CD14-positive monocyte (primary cell): ENCODE measurements around the gene PPP2R2D. TPM values are rescaled to one million over a fixed set of nuclear protein-coding genes. Genes with fewer than 3 reads are reported as not detected.
A peak's percentile ranks its signal among the peaks of the same experiment; 100 is the strongest.
"Not testable (repeated sequence)": the region's sequence is repeated elsewhere in the genome, so short reads cannot be mapped to it uniquely, and the experiment has no call there.

ENCODE experiments used
- DNase-seq, 3 donors: peaks; one replicate each; pipeline ENCODE4 v3.0.0-alpha.2; 2011 to 2022
- H2AFZ ChIP-seq: 2 replicates; pipeline ENCODE4 v1.6.0; 2012; ENCODE audit warnings: mild to moderate bottlenecking, low read depth, low read length, inconsistent platforms; ENCODE audit not compliant: insufficient read depth, poor library complexity, severe bottlenecking
- H3K27ac ChIP-seq, 2 donors: 1 replicate in 1 of 2; 2 replicates in 1 of 2; pipeline ENCODE4 v1.5.1; 2012 to 2013; ENCODE audit warnings: low read length in 2 of 2, control low read depth in 1 of 2, inconsistent platforms in 1 of 2, low read depth in 1 of 2, mild to moderate bottlenecking in 1 of 2
- H3K27me3 ChIP-seq, 2 donors: one replicate each; pipeline versions ENCODE4 v1.6.0 to v1.6.1; 2011 to 2013; ENCODE audit warnings: low read length in 2 of 2; ENCODE audit not compliant: control insufficient read depth in 2 of 2, insufficient read depth in 2 of 2
- H3K36me3 ChIP-seq, 2 donors: replicated peaks in 1 of 2; 1 replicate in 1 of 2; 2 replicates in 1 of 2; pipeline versions ENCODE4 v1.5.1 to v1.6.1; 2012 to 2013; ENCODE audit warnings: low read length in 2 of 2, control low read depth in 1 of 2, inconsistent platforms in 1 of 2, mild to moderate bottlenecking in 1 of 2; ENCODE audit not compliant: insufficient read depth in 2 of 2, control insufficient read depth in 1 of 2
- H3K4me1 ChIP-seq, 2 donors: 1 replicate in 1 of 2; 2 replicates in 1 of 2; pipeline versions ENCODE4 v1.5.1 to v1.6.1; 2012 to 2013; ENCODE audit warnings: low read length in 2 of 2, control low read depth in 1 of 2, inconsistent platforms in 1 of 2, mild to moderate bottlenecking in 1 of 2, moderate library complexity in 1 of 2; ENCODE audit not compliant: insufficient read depth in 2 of 2, control insufficient read depth in 1 of 2
- H3K4me2 ChIP-seq: replicated peaks from 2 replicates; pipeline ENCODE3; 2012; ENCODE audit warnings: low read length, moderate library complexity, mild to moderate bottlenecking; ENCODE audit not compliant: poor library complexity, severe bottlenecking; ENCODE audit errors: extremely low read depth
- H3K4me3 ChIP-seq, 3 experiments: fragments of 200-600 bp in 1 of 3; sonication (generic) in 1 of 3; replicated peaks in 1 of 3; 1 replicate in 2 of 3; 2 replicates in 1 of 3; pipeline ENCODE4 v1.5.1; 2011 to 2013; ENCODE audit warnings: low read length in 3 of 3, mild to moderate bottlenecking in 3 of 3, control low read depth in 2 of 3, low read depth in 2 of 3, inconsistent platforms in 1 of 3, moderate library complexity in 1 of 3
- H3K79me2 ChIP-seq: 2 replicates; pipeline ENCODE4 v1.6.0; 2012; ENCODE audit warnings: mild to moderate bottlenecking, control low read depth, inconsistent platforms, low read length, moderate library complexity; ENCODE audit not compliant: insufficient read depth
- H3K9ac ChIP-seq: 2 replicates; pipeline ENCODE4 v1.6.0; 2017; ENCODE audit warnings: low read length, mild to moderate bottlenecking; ENCODE audit not compliant: insufficient read depth, poor library complexity, severe bottlenecking
- H3K9me3 ChIP-seq, 2 donors: replicated peaks in 1 of 2; 1 replicate in 1 of 2; 2 replicates in 1 of 2; pipeline versions ENCODE4 v1.5.1 to v1.6.1; 2012 to 2013; ENCODE audit warnings: low read length in 2 of 2, control low read depth in 1 of 2; ENCODE audit not compliant: control insufficient read depth in 1 of 2, insufficient read depth in 1 of 2
- H4K20me1 ChIP-seq: 2 replicates; pipeline ENCODE4 v1.6.0; 2012; ENCODE audit warnings: mild to moderate bottlenecking, low read length, control low read depth, moderate library complexity; ENCODE audit not compliant: insufficient read depth
- H3K27ac Mint-ChIP-seq, 7 donors: one replicate each; pipeline ENCODE4 v1.8.0; 2020; ENCODE audit warnings: mild to moderate bottlenecking in 7 of 7, mixed read lengths in 7 of 7, moderate library complexity in 6 of 7, inconsistent platforms in 2 of 7
- H3K27me3 Mint-ChIP-seq, 3 donors: one replicate each; pipeline ENCODE4 v1.8.0; 2021 to 2022; ENCODE audit warnings: low read depth in 3 of 3, mild to moderate bottlenecking in 3 of 3, mixed read lengths in 3 of 3, moderate library complexity in 3 of 3, inconsistent platforms in 1 of 3
- H3K36me3 Mint-ChIP-seq, 2 donors: one replicate each; pipeline ENCODE4 v1.8.0; 2020; ENCODE audit warnings: mixed read lengths in 2 of 2, inconsistent platforms in 1 of 2, mild to moderate bottlenecking in 1 of 2
- H3K4me1 Mint-ChIP-seq: one replicate; pipeline ENCODE4 v1.8.0; 2020; ENCODE audit warnings: mild to moderate bottlenecking, mixed read lengths
- H3K4me3 Mint-ChIP-seq, 2 donors: one replicate each; pipeline ENCODE4 v1.8.0; 2020; ENCODE audit warnings: mild to moderate bottlenecking in 2 of 2, mixed read lengths in 2 of 2, moderate library complexity in 1 of 2
- H3K9me3 Mint-ChIP-seq, 7 donors: one replicate each; pipeline ENCODE4 v1.8.0; 2020 to 2022; ENCODE audit warnings: mixed read lengths in 7 of 7, mild to moderate bottlenecking in 6 of 7, moderate library complexity in 6 of 7, inconsistent platforms in 2 of 7
- CTCF ChIP-seq: fragments of 200-600 bp; IDR thresholded peaks from one replicate; pipeline ENCODE4 v1.8.0; 2022; ENCODE audit warnings: antibody characterized with exemption, mild to moderate bottlenecking
- WGBS: methylation state at CpG from one replicate; pipeline ENCODE4 v1.1.5; 2013; ENCODE audit warnings: missing lambda C conversion rate; ENCODE audit not compliant: insufficient coverage; 5-methylcytosine and 5-hydroxymethylcytosine counted together
- intact Hi-C, 2 donors: fragments of 100-400 bp; cut with micrococcal nuclease; formaldehyde crosslinking; loops; one replicate each; pipeline versions ENCODE4 v1.15.0 to v1.15.1; 2023
- polyA plus RNA-seq, 3 donors: library from polyadenylated mRNA; depleted of rRNA in 1 of 3; unstranded in 2 of 3; stranded (reverse) in 1 of 3; fragments of 300-500 nt in 2 of 3; fragments of >200 nt in 1 of 3; fragmentation: Illumina TruSeq in 2 of 3; gene quantifications; 1 replicate in 2 of 3; 2 replicates in 1 of 3; pipeline ENCODE4 v1.2.3, GENCODE V29; 2012 to 2021

The PPP2R2D gene
- polyA plus RNA-seq, 3 donors, result 12.8 to 23.5 (median 12.9) TPM

- H3K4me3 ChIP-seq, result no peak overlapping the region
- H2AFZ ChIP-seq, result no peak overlapping the region
- intact Hi-C loops, result no loop called here
- H3K36me3 ChIP-seq, result peaks cover 9 to 40% of the 10 kb centered on the region in 2 donors
- H3K9me3 ChIP-seq, result peaks cover 0 to 4% of the 10 kb centered on the region in 2 donors
- H3K4me1 ChIP-seq, result no peaks in the 10 kb centered on the region
- no peak for TF ChIP-seq CTCF
- no peak for DNase-seq
- Mint-ChIP-seq H3K27me3 (peaks cover 0 to 4% (median 0%) of the 10 kb centered on the region in 3 donors), H3K4me1 (peaks cover 3% of the 10 kb centered on the region), H3K36me3 (peaks cover 30 to 34% of the 10 kb centered on the region in 2 donors), H3K9me3 (peaks cover 0 to 11% (median 6%) of the 10 kb centered on the region in 7 donors), H3K27ac (peak overlapping the region in 1 of 7 donors; percentile 21), H3K4me3 (no peak overlapping the region)
- no peak overlapping the region for H3K4me2 ChIP-seq
- H3K9ac ChIP-seq, result no peak overlapping the region
- H3K27me3 ChIP-seq, result no peaks in the 10 kb centered on the region
- H3K27ac ChIP-seq, result no peak overlapping the region
- peaks cover 80% of the 10 kb centered on the region for H3K79me2 ChIP-seq
- WGBS, result 96% methylated on average over 7 of the region's 11 CpGs
- H4K20me1 ChIP-seq, result peaks cover 88% of the 10 kb centered on the region
These were observed 14.7 kb downstream of the PPP2R2D start for GRCh38 chr10:131915484-131915883.

GRCh38 chr10:131915990-131916766 is 15.4 kb downstream of the PPP2R2D start:
- H3K9me3 Mint-ChIP-seq, result peaks cover 0 to 11% (median 6%) of the 10 kb centered on the region in 7 donors

GRCh38 chr10:131916767-131917160 is 16.0 kb downstream of the PPP2R2D start:
- H2AFZ ChIP-seq, H3K4me3 Mint-ChIP-seq: not testable (repeated sequence)

More at GRCh38 chr10:131915990-131916766, 15.4 kb downstream of the PPP2R2D start:
- WGBS, result 94% methylated on average over 16 of the region's 19 CpGs
- peaks cover 0 to 4% of the 10 kb centered on the region in 2 donors for H3K9me3 ChIP-seq
- no peak overlapping the region for H3K27ac ChIP-seq
- no peaks in the 10 kb centered on the region for H3K27me3 ChIP-seq
- H3K4me3 ChIP-seq, result no peak overlapping the region
- H3K4me1 ChIP-seq, result no peaks in the 10 kb centered on the region
- no peak overlapping the region for H3K9ac ChIP-seq
- DNase-seq, result no peak
- intact Hi-C loops, result no loop called here
- H3K79me2 ChIP-seq, result peaks cover 80% of the 10 kb centered on the region
- Mint-ChIP-seq H3K4me1 (peaks cover 3% of the 10 kb centered on the region), H3K27me3 (peaks cover 0 to 2% (median 0%) of the 10 kb centered on the region in 3 donors), H3K4me3 (no peak overlapping the region), H3K27ac (peak overlapping the region in 3 of 7 donors; percentile 18 to 80 (median 48)), H3K36me3 (peaks cover 30 to 32% of the 10 kb centered on the region in 2 donors)
- H4K20me1 ChIP-seq, result peaks cover 88% of the 10 kb centered on the region
- H3K4me2 ChIP-seq, result no peak overlapping the region
- no peak for TF ChIP-seq CTCF
- H2AFZ ChIP-seq, result no peak overlapping the region
- peaks cover 9 to 33% of the 10 kb centered on the region in 2 donors for H3K36me3 ChIP-seq

More at GRCh38 chr10:131916767-131917160, 16.0 kb downstream of the PPP2R2D start:
- H3K4me2 ChIP-seq, H3K27me3 Mint-ChIP-seq, H3K4me3 ChIP-seq, H3K27ac ChIP-seq, H3K4me1 Mint-ChIP-seq, H3K9me3 ChIP-seq, H3K9ac ChIP-seq, DNase-seq, H3K27me3 ChIP-seq, intact Hi-C loops, H3K4me1 ChIP-seq: not testable (repeated sequence)
- H3K27ac Mint-ChIP-seq, result peak overlapping the region in 2 of 7 donors; percentile 48 to 80
- H4K20me1 ChIP-seq, result peaks cover 88% of the 10 kb centered on the region
- peaks cover 9 to 28% of the 10 kb centered on the region in 2 donors for H3K36me3 ChIP-seq
- peaks cover 80% of the 10 kb centered on the region for H3K79me2 ChIP-seq
- 98% methylated on average over 7 of the region's 11 CpGs for WGBS
- H3K36me3 Mint-ChIP-seq, result peaks cover 26 to 28% of the 10 kb centered on the region in 2 donors
- H3K9me3 Mint-ChIP-seq, result peaks cover 0 to 11% (median 6%) of the 10 kb centered on the region in 7 donors
